ENCODE data around the gene SLC12A9.

Gene SLC12A9

DNA sequence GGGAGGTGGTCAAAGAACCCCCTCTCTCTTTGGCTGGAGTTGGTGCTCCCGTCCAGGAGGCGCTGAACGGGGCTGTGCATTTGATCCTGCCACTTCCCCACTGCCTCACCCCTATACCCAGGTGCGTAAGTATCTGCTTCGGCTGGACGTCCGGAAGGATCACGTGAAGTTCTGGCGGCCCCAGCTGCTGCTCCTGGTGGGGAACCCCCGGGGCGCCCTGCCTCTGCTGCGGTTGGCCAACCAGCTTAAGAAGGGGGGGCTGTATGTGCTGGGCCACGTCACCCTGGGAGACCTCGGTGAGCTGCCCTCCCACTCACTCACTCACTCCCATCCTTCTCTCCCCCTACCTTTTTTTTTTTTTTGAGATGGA, 9.1 kb downstream of the SLC12A9 start:
- DNase-seq (ENCODE audit: low read depth in 2 of 2): no peak

DNA sequence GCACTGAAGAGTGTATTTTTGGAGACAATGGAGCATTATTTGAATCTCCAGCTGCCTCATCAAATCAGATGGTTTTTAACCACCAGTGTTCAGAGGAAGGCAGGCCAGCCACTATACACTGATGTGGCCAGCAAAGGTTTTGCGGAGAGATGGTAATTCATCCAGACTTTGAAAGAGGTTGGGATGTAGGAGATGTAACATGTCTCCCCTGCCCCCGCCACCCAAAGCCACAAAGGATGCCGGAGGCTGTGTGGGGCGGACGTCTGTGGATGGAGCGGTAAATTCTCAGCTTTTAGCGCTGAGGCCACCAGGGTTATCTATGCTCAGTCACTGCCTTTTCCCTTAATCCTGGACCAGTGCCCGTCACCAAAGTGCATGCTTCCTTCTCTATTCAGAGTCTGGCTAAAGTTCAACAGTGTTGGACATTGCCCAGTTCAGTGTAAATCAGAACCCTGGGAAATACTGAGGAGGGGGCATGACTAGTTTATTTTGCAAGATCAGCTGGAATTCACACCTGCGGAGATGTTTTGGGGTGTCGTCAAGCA, 11.0 kb downstream of the SLC12A9 start:
- no peak for DNase-seq (ENCODE audit: low read depth in 2 of 2)

DNA sequence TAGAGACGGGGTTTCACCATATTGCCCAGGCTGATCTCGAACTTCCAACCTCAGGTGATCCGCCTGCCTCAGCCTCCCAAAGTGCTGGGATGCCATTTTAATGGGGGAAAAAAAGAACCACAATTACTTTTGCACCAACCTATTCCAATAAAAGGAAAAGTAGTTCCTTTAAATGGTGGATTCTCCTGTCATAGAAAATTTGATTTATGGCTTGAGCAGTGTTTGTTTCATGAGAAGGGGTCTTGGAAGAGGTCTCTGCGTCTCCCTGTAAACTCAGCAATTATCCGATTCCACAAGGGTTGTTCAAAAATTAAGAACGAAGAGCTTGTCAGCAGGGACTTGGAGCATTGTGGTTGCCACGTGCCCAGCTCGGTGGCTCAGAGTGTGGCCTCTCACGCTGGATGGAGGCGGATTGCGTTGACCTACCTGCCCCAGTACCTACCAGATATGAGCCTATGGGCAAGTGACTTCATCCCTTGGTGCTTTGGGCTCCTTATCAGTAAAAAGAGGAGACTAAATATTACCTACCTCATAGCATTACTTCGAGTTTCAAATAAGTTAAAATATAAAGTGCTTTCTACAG, 11.8 kb downstream of the SLC12A9 start:
- no peak for DNase-seq (ENCODE audit: low read depth in 2 of 2)

DNA sequence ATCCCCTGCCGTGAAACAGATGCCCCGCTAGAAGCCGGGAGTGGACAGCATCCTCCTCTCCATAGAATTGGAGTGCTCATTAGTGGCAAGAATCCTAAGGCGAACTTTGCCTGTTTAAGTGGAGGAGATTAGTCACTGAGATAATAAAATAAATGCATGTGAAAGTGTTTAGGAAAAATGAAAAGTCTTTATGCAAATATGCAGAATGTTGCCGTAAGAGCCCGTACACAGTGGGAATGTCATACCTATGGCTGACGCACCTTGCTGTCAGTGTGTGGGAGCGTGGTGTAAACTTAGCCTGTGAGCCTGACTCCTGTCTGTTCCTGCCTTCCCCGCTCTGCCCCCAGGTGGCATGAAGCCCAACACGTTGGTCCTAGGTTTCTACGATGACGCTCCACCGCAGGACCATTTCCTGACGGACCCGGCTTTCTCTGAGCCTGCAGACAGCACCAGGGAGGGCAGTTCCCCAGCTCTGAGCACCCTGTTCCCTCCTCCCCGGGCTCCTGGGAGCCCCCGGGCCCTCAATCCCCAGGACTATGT, 12.9 kb downstream of the SLC12A9 start:
- no peak for DNase-seq (ENCODE audit: low read depth in 2 of 2)

DNA sequence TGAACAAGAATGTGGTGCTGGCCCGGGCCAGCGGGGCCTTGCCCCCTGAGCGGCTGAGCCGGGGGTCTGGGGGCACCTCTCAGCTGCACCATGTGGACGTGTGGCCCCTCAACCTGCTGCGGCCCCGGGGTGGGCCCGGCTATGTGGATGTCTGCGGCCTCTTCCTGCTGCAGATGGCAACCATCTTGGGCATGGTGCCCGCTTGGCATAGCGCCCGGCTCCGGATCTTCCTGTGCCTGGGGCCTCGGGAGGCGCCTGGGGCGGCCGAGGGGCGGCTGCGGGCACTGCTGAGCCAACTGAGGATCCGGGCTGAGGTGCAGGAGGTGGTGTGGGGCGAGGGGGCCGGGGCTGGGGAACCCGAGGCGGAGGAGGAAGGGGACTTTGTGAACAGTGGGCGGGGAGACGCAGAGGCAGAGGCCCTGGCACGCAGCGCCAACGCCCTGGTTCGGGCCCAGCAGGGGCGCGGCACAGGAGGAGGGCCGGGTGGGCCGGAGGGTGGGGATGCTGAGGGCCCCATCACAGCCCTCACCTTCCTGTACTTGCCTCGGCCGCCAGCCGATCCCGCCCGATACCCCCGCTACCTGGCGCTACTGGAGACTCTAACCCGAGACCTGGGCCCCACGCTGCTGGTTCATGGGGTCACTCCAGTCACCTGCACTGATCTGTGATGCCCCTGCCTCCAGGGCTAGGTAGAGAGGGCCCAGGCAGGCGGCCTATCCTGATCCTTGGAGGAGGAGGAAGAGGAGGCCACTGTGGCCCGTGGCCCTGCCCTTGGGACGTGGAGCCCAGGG, 13.6 kb downstream of the SLC12A9 start:
- no peak for DNase-seq (ENCODE audit: low read depth in 2 of 2)

DNA sequence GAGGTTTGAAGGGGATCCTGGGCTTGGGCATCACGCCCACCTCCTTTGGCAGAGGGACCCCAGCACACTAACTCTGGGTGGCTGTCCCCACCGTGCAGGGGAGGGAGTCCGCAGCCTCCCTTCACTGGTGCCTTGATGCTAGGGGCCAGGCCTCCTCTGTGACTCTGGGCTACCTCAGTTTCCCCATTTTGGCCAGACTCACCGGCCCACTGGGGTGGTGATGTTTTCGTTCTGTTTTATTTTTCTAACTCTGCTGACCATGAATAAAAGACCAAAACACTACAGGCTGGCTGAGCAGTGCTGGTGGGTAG, 14.2 kb downstream of the SLC12A9 start:
- no peak for DNase-seq (ENCODE audit: low read depth in 2 of 2)

DNA sequence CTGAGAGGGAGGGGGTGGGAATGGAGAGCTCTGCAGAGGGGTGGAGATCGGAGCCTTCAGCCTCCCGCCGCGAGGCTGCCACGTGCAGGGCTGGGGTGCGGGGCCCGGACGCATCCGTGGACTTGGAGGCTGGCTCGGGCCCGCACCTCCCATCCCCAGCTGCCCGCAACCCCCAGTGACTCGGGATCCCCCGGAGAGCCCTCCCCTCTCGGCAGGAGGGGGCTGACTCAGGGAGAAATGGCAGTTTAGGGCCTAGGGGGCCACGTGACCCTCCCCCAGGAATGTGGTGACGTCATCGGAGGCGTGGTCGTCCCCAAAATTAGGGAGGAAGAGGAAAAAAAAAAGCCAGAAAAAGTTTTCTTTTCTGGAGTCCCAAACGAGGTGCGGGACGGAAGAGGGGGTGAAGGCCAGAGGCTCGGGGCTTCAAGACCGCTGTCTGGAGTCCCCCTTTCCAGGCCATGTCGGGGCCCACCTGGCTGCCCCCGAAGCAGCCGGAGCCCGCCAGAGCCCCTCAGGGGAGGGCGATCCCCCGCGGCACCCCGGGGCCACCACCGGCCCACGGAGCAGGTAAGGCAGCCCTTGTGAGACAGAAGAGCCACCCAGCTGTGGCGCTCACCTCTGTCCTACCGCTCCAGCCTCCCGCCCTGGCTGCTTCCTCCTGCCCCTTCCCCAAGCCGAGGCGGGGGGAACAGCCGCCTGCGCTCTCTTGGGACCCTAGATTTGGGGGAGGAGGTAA, 14.7 kb downstream of the SLC12A9 start, which contains the start of gene TRIP6:
TRIP6 (plus strand) TSS at position 348 of the 736 bp plus-strand sequence; CDS start at position 459, 111 bp downstream.
- no peak for DNase-seq (ENCODE audit: low read depth in 2 of 2)

DNA sequence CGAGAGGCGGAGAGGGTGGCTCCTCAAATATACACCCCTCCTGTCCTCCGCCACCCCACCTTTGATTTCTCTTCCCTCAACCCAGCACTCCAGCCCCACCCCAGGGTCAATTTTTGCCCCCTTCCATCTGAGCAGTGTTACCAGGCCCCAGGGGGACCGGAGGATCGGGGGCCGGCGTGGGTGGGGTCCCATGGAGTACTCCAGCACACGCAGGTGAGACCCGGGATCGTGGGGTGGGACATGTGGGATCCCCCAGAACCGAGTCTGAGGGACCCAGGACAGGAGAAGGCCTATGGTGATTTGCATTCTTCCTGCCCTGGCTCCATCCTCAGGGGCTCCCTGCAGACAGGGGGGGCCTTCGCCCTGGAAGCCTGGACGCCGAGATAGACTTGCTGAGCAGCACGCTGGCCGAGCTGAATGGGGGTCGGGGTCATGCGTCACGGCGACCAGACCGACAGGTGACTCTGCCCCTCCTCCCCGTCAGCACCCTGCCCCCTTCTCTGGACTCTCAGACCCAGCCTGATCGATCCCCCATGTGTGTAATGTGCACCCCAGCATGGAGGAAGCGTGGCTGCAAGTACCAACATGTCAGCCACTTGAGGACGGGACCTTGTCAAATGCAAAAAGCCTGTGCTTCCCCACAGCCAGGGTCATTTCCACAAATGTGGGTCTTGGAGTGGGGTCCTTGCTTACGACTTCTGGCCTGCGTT, 15.4 kb downstream of the SLC12A9 start:
- DNase-seq (ENCODE audit: low read depth in 2 of 2): no peak

DNA sequence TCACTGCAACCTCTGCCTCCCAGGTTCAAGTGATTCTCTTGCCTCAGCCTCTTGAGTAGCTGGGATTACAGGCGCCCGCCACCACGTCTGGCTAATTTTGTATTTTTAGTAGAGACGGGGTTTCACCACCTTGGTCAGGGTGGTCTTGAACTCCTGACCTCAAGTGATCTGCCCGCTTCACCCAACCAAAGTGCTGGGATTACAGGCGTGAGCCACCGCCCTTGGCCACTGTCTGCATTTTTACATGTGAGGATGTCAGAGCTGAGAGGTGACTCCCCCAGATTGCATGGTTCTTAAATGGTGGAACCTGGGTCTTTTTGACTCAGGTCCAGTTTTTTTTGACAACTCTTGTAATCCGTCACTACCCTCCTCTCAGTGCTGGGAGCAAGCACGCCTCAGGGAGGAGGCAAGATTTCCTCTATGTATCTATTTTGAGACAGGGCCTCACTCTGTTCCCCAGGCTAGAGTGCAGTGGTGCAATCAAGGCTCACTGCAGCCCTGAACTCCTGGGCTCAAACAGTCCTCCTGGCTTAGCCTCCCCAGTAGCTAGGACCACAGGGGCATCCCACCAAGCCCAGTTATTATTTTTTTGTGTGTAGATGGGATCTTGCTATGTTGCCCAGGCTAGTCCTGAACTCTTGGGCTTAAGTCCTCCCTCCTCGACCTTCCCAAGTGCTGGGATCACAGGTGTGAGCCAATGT, 21.2 kb downstream of the SLC12A9 start:
- no peak for DNase-seq (ENCODE audit: low read depth in 2 of 2)

DNA sequence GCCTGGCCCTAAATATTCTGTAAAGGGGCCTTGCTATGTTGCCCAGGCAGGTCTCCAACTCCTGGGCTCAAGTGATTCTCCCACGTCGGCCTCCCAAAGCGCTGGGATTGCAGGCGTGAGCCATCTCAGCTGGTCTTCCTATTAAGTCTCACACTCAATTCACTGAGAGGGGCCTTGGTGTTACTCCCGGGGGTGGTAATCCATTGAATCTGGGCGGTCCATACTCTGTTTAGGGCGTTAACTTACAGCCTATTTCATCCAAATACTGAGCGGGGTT, 21.7 kb downstream of the SLC12A9 start:
- no peak for DNase-seq (ENCODE audit: low read depth in 2 of 2)

DNA sequence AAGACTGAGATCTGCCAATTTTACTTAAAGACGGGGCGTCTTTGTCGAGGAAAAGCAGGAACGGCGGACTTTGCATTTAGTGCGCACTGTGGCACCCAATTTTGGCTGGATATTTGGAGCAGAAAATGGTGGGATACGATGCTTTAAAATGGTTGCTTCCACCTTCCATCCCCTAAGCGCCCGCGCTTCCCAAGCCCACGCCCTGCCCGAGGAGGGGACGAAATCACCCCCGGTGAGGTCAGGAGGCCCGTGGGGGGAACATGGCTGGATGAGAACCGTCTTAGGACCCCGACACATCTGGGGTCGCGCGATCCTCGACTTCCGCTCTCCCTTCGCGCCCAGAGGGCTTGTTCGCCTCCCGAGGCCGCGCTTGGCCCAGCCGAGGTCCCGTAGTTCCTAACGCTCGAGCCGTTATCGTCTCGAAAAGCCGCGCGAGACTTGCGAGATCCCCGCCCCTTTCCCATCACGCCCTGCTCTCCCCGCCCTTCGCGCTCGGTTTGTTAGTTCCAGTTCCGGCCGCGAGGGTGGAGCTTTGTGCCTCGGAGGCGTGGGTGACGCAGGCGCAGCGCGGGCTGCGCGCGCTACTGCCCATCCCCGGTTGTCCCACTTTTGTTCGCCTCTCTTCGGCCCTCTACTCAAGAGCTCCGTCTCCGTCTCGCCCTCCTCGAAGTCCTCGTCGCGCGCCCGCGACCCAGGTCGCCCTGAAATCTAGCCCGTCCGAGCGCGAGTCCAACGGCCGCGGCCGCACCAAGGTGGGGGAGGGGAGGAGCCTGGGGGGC, 22.3 kb downstream of the SLC12A9 start, which contains the start of gene SRRT:
SRRT (plus strand) TSS at position 527 of the 779 bp plus-strand sequence. CDS start 488 bp downstream, outside the sequence.
- DNase-seq (ENCODE audit: low read depth in 2 of 2): peak; percentile 95 to 97

DNA sequence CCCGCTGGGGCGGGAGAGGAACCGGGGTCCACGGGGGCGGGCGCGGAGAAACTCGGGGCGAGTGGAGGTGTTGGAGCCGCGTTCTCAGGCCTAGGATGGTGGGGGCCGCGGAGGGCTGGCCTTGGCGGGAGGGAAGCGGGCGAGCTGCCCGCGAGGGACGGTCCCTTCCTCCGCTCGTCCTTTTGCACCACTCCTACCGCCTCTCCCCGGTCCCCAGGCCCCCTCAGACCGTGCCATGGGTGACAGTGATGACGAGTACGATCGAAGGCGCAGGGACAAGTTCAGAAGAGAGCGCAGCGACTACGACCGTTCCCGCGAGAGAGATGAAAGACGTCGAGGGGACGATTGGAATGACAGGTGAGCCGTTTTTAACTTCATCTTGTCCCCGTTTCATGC, 22.8 kb downstream of the SLC12A9 start:
- no peak for DNase-seq (ENCODE audit: low read depth in 2 of 2)

DNA sequence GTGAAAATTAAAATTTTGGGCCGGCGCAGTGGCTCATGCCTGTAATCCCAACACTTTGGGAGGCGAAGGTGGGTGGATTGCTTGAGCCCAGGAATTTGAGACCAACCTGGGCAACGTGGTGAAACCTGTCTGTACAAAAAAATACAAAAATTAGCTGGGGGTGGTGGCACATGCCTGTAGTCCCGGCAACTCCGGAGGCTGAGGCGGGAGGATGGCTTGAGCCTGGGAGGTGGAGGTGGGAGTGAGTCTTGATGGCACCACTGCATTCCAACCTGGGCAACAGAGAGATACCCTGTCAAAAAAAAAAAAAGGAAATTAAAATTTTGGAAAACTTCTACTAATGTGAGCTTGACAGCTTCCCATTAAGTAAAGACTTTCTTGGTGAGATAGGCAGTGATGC, 25.5 kb downstream of the SLC12A9 start:
- no peak for DNase-seq (ENCODE audit: low read depth in 2 of 2)

DNA sequence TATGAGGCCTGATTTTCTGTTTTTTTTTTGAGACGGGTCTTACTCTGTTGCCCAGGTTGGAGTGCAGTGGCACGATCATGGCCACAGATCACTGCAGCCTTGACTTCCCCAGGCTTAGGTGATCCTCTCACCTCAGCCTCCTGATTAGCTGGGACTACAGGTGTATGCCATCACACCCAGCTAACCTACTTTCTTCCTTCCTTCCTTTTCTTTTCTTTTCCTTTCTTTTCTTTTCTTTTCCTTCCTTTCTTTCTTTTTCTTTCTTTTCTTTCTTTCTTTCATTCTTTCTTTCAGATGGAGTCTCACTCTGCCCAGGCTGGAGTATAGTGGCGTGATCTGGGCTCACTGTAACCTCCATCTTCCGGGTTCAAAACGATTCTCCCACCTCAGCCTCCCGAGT, 26.2 kb downstream of the SLC12A9 start:
- no peak for DNase-seq (ENCODE audit: low read depth in 2 of 2)

DNA sequence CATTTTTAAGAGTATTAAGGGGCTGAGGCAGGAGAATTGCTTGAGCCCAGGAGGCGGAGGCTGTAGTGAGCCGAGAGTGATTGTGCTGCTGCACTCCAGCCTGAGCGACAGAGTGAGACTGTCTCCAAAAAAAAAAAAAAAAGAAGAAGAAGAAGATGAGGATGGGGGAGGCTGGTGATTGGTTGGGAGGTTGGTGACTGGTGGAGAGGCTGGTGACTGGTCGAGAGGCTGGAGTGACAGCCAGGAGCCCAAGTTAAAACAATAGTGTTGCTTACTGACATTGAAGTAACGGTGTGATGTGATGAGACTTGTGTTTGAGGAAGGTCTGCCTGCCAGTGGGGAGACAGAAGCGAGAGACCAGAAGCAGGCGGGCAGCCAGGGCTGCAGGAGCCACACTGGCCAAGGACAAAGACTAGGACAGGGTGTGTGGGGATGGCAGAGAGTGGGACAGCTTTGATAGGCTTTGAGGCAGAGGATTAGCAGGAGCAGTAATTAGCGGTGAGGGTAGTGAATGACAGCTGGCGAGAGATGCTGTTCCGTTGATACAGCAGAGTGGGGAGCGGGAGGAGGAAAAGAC, 27.3 kb downstream of the SLC12A9 start:
- DNase-seq (ENCODE audit: low read depth in 2 of 2): no peak

DNA sequence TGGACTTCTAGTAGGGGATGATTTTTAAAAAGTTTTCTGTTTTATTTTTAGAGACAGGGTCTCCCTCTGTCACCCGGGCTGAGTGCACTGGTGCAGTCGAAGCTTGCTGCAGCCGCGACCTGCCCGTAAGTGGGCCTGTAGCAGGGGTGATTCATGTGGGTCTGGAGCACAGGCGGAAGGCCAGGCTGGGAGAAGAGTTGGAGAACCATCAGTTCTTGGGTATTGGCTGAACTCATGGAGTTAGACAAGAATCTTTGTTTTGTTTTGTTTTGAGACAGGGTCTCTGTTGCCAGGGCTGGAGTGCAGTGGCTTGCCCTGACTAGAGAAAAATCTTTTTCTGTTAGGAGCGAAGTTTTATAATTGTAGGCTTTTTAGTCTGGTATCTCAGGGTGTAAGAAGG, 28.1 kb downstream of the SLC12A9 start:
- DNase-seq (ENCODE audit: low read depth in 2 of 2): no peak

DNA sequence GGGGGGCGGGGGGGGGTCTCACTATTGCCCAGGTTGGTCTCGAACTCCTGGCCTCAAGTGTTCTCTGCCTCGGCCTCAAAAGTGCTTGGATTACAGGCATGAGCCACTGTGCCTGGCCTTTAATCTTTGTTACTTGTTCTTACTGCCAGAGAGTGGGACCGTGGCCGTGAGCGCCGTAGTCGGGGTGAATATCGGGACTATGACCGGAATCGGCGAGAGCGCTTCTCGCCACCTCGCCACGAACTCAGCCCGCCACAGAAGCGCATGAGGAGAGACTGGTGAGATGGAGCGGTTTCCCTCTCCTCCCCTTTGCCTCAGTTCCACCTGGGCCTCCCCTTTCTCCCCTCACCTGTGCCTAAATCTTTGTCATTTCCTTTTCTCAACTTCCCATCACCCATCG, 28.6 kb downstream of the SLC12A9 start:
- DNase-seq (ENCODE audit: low read depth in 2 of 2): no peak

DNA sequence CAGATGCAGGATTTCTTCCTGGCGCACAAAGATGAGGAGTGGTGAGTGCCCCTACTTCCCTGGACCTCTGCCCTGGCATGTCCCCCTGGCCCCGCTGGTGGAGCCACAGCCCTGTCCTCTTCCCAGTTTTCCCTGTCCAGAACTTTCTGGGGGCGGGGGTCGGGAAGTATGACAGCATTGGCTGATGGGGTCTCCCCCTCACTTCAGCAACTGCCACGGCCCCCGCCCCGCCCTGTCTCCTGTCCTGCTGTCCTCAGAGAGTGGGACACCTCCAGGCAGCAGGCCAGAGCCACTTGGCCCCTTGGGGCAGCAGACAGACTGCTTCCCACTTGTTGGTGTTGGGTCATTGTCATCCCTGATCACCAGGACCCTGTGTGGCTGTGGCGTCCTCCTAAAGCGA, 29.7 kb downstream of the SLC12A9 start:
- DNase-seq (ENCODE audit: low read depth in 2 of 2): no peak

DNA sequence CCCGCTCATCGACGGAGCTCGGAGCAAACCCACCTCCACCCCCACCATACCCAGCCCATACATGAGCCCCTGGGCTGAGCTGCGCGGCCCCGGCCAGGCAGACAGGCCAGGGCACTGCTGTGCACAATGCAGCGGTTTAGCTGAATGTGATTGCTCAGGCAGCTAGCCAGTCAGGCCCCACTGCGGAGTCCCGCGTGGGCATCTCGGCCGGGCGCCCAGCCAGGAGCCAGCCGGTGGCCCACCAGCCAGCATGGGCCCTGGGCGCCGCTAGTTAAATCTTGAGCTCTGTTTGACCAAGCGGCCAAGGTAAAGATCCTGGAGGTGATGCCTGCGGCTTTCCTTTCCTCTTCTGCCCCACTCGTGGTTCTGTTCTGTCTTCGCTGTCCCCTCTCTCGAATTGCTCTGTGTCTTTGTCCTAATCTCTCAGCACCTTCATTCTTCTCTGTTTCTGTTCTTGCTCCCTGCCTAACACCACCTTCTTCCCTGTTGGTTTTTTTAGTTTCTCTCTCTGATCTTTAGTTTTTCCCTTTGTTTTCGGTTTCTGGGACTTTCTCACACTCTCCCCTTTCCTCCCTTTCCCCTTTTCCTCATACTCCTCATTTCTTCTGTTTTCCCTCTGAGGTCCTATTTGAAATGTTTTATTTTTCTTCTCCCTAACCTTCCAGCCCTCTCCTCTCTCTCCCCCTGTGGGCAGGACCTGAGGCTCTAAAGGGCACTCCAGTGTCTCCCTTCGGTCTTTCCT, 30.4 kb downstream of the SLC12A9 start:
- DNase-seq (ENCODE audit: low read depth in 2 of 2): no peak

Measured in stimulated activated CD8-positive, alpha-beta memory T cell treated with anti-CD3 and anti-CD28 coated beads, Interleukin-7, amount 100 ng/mL, for 1 hour (primary cell).